Effector CD8-positive, alpha-beta T cell (primary cell): ENCODE data around the gene KRT27.

Experiments used
- DNase-seq: peaks from one replicate; lab custom pipeline; 2025; lab: John Stamatoyannopoulos, UW

The KRT27 gene

GRCh38 chr17:40809721-40810421 lies 27.5 kb upstream of the KRT27 start:
- no peak for DNase-seq

GRCh38 chr17:40806131-40806530 lies 23.8 kb upstream of the KRT27 start:
- no peak for DNase-seq

GRCh38 chr17:40803617-40804082 lies 21.3 kb upstream of the KRT27 start:
- peak; percentile 59 for DNase-seq

- no peak for DNase-seq
Measured at GRCh38 chr17:40801157-40801556, 18.8 kb upstream of the KRT27 start.

GRCh38 chr17:40800381-40800780 lies 18.0 kb upstream of the KRT27 start:
- DNase-seq = no peak

DNA sequence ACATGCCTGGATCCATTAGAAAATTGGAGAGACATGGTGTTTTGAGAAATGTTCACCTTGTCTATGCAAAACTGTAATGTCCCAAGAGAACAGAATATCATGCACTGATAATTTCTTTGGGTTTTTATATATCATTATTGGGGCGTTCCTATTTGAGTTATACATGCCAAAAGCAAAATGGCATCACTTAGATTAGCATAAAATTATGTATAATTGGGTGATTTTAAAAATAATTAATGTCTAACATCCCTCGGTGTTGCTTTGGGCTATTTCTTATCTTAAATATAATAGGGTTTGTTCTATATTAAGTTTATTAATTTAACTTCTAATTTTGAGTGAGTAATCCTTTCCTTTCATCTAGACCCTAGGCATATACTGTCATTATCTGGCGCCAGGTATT lies 17.5 kb upstream of the KRT27 start, which contains the start of gene KRT28:
KRT28 (minus strand) TSS at position 101 of the 400 bp plus-strand sequence; CDS start at position 35, 66 bp downstream.
- DNase-seq = no peak

DNA sequence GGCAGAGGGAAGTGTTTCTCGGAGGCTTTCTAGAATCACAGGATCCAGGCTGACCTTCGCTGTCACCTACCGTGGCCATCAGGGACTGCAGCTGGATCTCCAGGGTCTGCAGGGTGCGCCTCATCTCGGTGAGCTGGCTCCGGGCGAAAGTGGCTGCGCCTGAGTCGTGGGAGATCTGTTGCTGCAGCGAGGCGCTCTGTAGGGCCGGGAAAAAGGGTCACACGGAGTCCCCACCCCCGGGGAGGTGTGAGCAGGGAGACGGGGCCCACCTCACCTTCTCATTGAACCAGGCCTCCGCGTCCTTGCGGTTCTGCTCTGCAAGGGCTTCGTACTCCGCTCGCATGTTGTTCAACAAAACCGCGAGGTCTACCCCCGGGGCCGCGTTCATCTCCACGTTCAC lies 14.5 kb upstream of the KRT27 start:
- no peak for DNase-seq

DNA sequence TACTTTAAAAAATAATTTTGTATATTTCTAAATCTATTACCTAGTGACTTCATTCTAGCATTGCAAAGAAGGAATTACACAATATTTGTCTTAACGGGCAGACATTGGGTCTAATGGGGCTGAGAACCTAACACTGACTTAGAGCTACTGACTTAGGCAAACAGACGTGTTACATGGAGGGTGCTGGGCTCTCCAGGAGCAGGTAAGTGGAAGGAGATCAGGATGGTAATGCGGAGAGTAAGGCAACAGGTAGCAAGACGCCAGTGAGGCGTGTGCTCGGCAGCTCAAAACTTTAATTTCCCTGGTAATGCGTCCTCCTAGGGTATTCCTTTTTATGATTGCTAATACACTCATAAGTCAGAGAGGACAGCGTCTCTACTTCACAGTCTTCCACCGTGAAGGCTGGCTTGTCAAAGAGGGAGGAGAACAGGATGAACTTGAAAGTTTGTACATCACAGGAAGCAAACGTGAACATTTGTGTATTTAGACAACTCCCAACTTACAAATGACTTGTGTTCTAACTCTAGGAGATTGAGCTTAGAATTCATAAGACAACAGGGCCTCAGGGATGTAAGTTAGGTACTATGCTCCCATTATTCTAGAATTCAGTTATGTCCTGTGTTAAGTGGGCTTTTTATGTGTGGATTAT lies 12.8 kb upstream of the KRT27 start:
- DNase-seq = no peak

DNA sequence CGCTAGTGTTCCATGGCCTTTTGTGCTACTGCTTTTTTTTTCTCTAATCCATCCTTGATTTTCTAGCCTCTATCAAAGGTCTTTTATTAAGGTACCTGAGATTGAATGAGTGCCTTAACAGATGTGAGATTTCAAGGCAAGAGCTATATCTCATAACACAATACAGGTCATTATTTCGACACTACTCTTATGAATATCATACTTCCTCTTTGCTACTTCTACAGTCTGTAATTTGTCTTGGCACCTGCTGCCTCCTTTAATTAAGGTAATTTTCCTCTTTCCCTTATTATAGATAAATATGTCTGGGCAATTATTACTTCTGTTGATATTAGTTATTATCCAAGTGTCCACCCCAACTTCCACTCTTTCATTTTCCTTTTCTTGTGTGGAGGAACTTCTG lies 12.1 kb upstream of the KRT27 start:
- no peak for DNase-seq

GRCh38 chr17:40793832-40794231 lies 11.5 kb upstream of the KRT27 start:
- DNase-seq = no peak

DNA sequence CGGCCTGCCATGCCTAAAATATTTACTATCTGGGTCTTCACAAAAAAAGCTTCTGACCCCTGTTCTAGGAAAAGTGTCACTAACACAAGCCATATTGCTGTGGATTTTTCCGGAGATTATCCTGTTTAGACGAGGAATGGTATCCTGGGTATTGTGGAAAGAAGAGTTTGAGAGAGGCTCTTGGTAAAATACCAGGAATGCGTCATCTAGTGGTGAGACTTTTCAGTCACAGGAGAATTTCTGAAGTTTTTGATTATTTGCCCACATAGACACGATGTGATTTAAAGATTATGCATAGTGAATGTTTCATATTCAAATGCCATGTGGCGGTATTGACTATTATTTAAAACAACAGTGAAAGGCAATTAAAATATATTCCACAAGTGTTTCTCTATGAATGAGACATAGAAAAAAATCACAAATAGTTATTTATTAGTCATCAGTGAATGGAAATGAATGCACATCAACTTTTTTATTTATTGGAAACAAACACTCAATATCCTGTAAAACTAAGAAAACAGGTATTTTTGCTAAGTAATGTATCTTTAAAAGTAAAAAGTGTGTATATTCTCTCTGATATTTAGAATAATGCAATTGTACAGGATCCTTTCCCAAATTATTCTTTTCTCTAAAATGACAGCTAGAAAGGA lies 9.6 kb upstream of the KRT27 start:
- no peak for DNase-seq

DNA sequence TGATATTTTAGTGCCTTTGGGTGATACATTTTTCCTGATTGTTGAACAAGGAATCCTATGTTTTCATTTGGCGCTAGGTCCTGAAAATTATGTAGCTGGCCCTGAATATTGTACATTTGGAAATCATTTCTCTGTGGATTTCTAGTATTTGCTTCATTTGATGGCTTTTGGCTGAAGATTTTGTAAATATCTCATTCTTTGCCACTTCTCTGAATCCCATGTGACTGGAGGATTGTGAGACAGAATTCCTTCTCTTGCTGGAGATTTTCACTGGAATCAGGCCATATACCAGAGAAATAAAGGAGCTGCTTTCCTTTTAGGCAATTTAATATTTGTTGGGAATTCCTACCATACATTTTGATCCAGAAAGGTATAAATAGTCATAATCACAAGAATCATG lies 8.8 kb upstream of the KRT27 start:
- no peak for DNase-seq

DNA sequence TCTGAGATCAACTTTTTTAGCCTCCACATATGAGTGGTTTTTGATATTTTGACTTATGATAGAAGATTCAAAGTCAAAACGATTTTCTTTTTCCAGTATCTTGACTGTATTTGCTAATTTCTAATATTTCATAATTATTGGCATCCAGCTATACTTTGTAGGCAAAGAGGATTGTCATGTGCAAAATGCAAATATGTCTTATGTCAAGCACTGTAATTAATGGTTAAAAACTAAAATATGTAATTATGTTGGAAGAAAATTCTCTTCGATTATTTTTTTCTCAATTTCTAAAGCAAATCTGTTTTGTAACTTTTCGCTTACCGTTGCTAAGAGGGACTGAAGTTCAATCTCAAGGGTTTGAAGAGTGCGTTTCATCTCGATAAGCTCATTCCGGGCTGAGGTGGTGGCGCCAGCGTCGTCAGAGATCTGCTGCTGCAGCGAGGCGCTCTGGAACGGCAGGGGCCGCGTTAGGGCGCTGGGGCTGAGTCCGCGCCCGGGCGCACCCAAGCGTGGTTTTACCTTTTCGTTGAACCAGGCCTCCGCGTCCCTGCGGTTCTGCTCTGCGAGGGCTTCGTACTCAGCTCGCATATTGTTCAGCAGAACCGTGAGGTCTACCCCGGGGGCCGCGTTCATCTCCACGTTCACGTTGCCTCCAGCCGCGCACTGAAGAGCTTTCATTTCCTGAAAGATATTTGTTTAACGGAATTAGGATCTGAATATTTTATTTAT lies 3.0 kb downstream of the KRT27 start:
- no peak for DNase-seq

- no peak for DNase-seq
Measured at GRCh38 chr17:40778461-40778860, 3.9 kb downstream of the KRT27 start.

DNA sequence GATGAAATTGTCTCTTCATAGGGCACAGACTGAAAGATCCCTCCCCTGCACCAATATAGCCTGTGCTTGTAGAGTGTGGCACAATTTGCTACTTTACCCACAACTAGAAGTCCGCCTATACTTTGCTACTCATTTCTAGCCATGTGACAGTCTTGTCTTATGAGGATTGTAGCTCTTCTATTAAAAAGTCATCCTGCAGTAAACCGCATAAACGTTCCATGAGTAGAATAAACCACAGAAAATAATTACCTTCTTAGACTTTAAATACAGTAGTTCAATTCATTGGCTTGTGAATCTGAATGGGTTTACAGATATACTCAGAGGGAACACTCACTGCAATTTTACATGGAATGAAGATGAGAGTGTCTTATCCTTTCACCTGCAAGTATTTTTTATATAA lies 4.4 kb downstream of the KRT27 start:
- DNase-seq = no peak

DNA sequence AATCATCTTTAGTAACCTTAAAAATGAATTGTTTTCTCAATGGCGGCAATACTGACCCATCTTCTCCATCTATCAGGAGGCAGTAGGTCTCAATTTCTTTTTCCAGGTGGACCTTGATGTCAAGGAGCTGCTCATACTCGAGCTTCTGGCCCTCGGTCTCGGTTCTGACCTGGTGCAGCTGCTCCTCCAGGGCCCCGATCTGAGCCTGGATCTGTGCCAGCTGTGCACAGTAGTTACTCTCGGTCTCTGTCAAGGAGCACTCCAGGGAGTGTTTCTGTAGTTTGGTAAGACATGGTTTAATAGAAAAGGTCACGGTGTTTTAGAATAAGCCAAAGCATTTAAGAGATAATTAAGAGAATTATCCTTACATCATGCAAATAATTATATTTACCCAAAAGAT lies 4.9 kb downstream of the KRT27 start:
- no peak for DNase-seq

DNA sequence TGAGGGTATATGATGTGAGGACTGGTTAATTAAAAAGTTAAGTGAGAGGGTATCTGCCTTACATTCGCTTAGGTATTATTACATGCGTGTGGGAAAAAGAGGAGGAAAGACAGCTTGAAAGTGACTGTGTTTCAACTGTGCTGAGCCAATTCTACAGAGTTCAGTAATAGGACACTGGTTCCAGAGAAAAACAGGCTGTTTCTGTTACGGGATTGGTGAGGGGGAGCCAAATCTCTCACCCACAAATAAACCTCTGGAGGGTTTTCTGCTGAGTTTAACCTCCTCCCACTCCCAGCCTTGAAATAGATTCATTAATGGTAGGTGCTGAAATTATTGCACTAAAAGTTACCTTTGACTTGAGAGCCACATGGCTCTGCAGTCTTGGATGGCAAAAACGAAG lies 6.4 kb downstream of the KRT27 start:
- no peak for DNase-seq

- DNase-seq = no peak
Measured at GRCh38 chr17:40772101-40772500, 10.2 kb downstream of the KRT27 start, which contains the start of gene KRT26. KRT26 (minus strand) TSS chr17:40772201; CDS start chr17:40772113, 88 bp downstream.

GRCh38 chr17:40765657-40766056 lies 16.7 kb downstream of the KRT27 start:
- no peak for DNase-seq

GRCh38 chr17:40763752-40764151 lies 18.6 kb downstream of the KRT27 start:
- DNase-seq = no peak

- DNase-seq = no peak
Measured at GRCh38 chr17:40760105-40761016, 22.0 kb downstream of the KRT27 start.
